ENCODE measurements around the gene TRIM40.

- TF ChIP-seq POLR2A (IDR thresholded peaks at IDR 0.05; ENCODE audit: low read depth, low read length) (no peak), POLR2AphosphoS5 (IDR thresholded peaks at IDR 0.05; ENCODE audit: low read depth, low read length) (no peak), TAF1 (IDR thresholded peaks at IDR 0.05; ENCODE audit: borderline replicate concordance, low read depth, low read length) (no peak)
These were observed 34.2 kb upstream of the TRIM40 start for GRCh38 chr6:30101444-30102413.

All from GM12892 (cell line).